Measurements from ENCODE around the gene L2HGDH. TPM values are rescaled to one million over a fixed set of nuclear protein-coding genes. Genes with fewer than 3 reads are reported as not detected.

L2HGDH gene
- total RNA-seq, 1 experiment from 2014 or later, result 13.9 TPM

DNA sequence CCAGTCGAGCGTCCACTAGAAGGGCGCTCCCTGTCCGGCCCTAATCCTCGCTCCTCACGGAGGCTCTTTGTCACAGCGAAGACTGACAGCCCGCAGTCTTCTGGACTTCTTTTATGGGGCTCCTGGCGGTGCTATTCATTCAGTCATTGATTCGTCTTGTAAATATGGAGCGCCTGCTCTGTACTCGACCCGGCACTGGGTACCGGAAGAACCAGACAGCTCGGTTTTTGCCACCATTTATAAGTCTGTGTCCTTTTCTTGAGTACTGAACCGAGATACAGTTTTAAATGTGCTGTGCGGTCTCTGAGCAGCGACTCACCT is 665 bp upstream of the L2HGDH start:
- Mint-ChIP-seq H3K9me3 (ENCODE audit: low read depth, unreplicated experiment) (no peaks in the 10 kb centered on the region), H3K27me3 (ENCODE audit: unreplicated experiment) (no peaks in the 10 kb centered on the region), H3K27ac (ENCODE audit: unreplicated experiment) (peak overlapping the region; percentile 89), H3K4me3 (ENCODE audit: low read depth, unreplicated experiment) (peak overlapping the region; percentile 95), H3K4me1 (ENCODE audit: low read depth, unreplicated experiment) (peaks cover 6% of the 10 kb centered on the region), H3K36me3 (ENCODE audit: insufficient read depth, unreplicated experiment) (peaks cover 26% of the 10 kb centered on the region)
- no peak for DNase-seq
- CTCF ChIA-PET, result interaction anchor here (0.6 to 0.7 kb wide), 2 partner anchors 52 to 548 kb away, joined by 3 read pairs; no protein-coding TSS in a partner anchor
- TF ChIP-seq, protein P1, sequence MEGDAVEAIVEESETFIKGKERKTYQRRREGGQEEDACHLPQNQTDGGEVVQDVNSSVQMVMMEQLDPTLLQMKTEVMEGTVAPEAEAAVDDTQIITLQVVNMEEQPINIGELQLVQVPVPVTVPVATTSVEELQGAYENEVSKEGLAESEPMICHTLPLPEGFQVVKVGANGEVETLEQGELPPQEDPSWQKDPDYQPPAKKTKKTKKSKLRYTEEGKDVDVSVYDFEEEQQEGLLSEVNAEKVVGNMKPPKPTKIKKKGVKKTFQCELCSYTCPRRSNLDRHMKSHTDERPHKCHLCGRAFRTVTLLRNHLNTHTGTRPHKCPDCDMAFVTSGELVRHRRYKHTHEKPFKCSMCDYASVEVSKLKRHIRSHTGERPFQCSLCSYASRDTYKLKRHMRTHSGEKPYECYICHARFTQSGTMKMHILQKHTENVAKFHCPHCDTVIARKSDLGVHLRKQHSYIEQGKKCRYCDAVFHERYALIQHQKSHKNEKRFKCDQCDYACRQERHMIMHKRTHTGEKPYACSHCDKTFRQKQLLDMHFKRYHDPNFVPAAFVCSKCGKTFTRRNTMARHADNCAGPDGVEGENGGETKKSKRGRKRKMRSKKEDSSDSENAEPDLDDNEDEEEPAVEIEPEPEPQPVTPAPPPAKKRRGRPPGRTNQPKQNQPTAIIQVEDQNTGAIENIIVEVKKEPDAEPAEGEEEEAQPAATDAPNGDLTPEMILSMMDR (IDR thresholded peaks at IDR 0.05; ENCODE audit: unreplicated experiment), result no peak
- no TSS peak for BruUV-seq (replicated peaks)
- intact Hi-C loops (cut with micrococcal nuclease; ENCODE audit: unreplicated experiment), result no loop called here

DNA sequence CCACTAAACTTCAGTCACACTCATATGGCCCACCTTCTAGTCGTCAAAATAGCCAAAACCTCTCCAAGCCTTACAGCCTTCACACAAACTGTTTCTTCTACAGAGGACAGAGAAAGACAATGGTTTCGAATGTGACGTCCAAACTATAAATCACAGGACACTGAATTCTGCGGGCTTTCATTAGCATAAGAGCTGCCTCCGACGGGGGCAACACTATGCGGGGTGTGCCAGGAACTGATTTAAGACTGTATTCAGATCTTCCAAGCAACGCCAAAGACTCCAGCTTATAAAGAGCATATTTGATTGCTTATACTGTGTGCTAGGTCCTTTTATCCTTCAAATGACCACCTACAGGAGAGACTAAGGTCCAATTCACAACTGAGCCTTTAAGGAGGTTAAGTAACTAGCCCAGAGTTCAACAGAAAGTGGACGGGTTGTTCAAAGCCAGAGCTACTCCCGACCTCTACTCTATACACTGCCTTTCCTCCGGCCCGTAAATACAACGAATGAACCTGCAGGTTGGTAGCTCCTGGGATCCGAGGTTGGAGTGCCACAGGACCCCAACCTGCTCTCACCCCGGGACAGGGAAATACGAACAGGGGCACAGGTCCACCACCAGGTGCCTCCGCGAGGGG is 575 bp downstream of the L2HGDH start:
- CTCF ChIA-PET, result interaction anchor here (0.5 to 1.3 kb wide), 3 partner anchors 19 to 158 kb away, joined by 3 to 7 read pairs (median 3); no protein-coding TSS in a partner anchor
- BruUV-seq (replicated peaks), result TSS peak; percentile 69
- no peaks in the 10 kb centered on the region for H3K9me3 Mint-ChIP-seq (ENCODE audit: low read depth, unreplicated experiment)
- H3K4me3 Mint-ChIP-seq (ENCODE audit: low read depth, unreplicated experiment), result peak overlapping the region; percentile 95
- H3K4me1 Mint-ChIP-seq (ENCODE audit: low read depth, unreplicated experiment), result peaks cover 6% of the 10 kb centered on the region
- peak overlapping the region; percentile 89 for H3K27ac Mint-ChIP-seq (ENCODE audit: unreplicated experiment)
- TF ChIP-seq, protein P1 (IDR thresholded peaks at IDR 0.05; ENCODE audit: unreplicated experiment), result no peak
- peaks cover 26% of the 10 kb centered on the region for H3K36me3 Mint-ChIP-seq (ENCODE audit: insufficient read depth, unreplicated experiment)
- no peaks in the 10 kb centered on the region for H3K27me3 Mint-ChIP-seq (ENCODE audit: unreplicated experiment)
- DNase-seq, result peak; percentile 87
- intact Hi-C loops (cut with micrococcal nuclease; ENCODE audit: unreplicated experiment), result no loop called here

GRCh38 chr14:50310445-50310844 is 1.6 kb downstream of the L2HGDH start:
- H3K36me3 Mint-ChIP-seq (ENCODE audit: insufficient read depth, unreplicated experiment), result peaks cover 26% of the 10 kb centered on the region
- TF ChIP-seq, protein P1 (IDR thresholded peaks at IDR 0.05; ENCODE audit: unreplicated experiment), result no peak

GRCh38 chr14:50308363-50308915 is 3.6 kb downstream of the L2HGDH start:
- no peaks in the 10 kb centered on the region for H3K9me3 Mint-ChIP-seq (ENCODE audit: low read depth, unreplicated experiment)
- H3K27ac Mint-ChIP-seq (ENCODE audit: unreplicated experiment), result no peak overlapping the region
- intact Hi-C loops (cut with micrococcal nuclease; ENCODE audit: unreplicated experiment), result no loop called here
- CTCF ChIA-PET, result no interaction called here
- peaks cover 6% of the 10 kb centered on the region for H3K4me1 Mint-ChIP-seq (ENCODE audit: low read depth, unreplicated experiment)
- H3K36me3 Mint-ChIP-seq (ENCODE audit: insufficient read depth, unreplicated experiment), result peaks cover 26% of the 10 kb centered on the region
- no peak overlapping the region for H3K4me3 Mint-ChIP-seq (ENCODE audit: low read depth, unreplicated experiment)
- TF ChIP-seq, protein P1 (IDR thresholded peaks at IDR 0.05; ENCODE audit: unreplicated experiment), result no peak
- BruUV-seq (replicated peaks), result no TSS peak
- no peaks in the 10 kb centered on the region for H3K27me3 Mint-ChIP-seq (ENCODE audit: unreplicated experiment)
- DNase-seq, result no peak

More at GRCh38 chr14:50310445-50310844, 1.6 kb downstream of the L2HGDH start:
- intact Hi-C loops (cut with micrococcal nuclease; ENCODE audit: unreplicated experiment), result no loop called here
- Mint-ChIP-seq H3K4me3 (ENCODE audit: low read depth, unreplicated experiment) (peak overlapping the region; percentile 95), H3K4me1 (ENCODE audit: low read depth, unreplicated experiment) (peaks cover 6% of the 10 kb centered on the region), H3K27ac (ENCODE audit: unreplicated experiment) (no peak overlapping the region), H3K9me3 (ENCODE audit: low read depth, unreplicated experiment) (no peaks in the 10 kb centered on the region), H3K27me3 (ENCODE audit: unreplicated experiment) (no peaks in the 10 kb centered on the region)
- no peak for DNase-seq
- CTCF ChIA-PET, result interaction anchor here (0.7 kb wide), 1 partner anchor 20 kb away, joined by 7 read pairs; no protein-coding TSS in a partner anchor
- BruUV-seq (replicated peaks), result no TSS peak
